ENCODE data around the gene MKRN2OS. TPM values are rescaled to one million over a fixed set of nuclear protein-coding genes. Genes with fewer than 3 reads are reported as not detected.

Gene MKRN2OS
- total RNA-seq, 1 experiment from 2014 or later, result not detected

GRCh38 chr3:12571986-12572385 lies 26.7 kb upstream of the MKRN2OS start:
- no peak overlapping the region for H3K4me3 ChIP-seq (replicated peaks in 1 of 2; ENCODE audit: low read depth in 1 of 2, low read length in 2 of 2)
- no peak for ATAC-seq
- RAD21 ChIA-PET (ENCODE audit: low non-redundant PET in 1 of 2, low total read pairs in 2 of 2, uncharacterized antibody in 2 of 2, unreplicated experiment in 2 of 2), result no interaction called here
- no peak overlapping the region for H3K27ac ChIP-seq (ENCODE audit: low read depth, low read length)
- H3K79me2 ChIP-seq (ENCODE audit: insufficient read depth, low read length), result peaks cover 19% of the 10 kb centered on the region
- no peaks in the 10 kb centered on the region for H3K9me2 ChIP-seq (ENCODE audit: insufficient read depth)
- no peak for DNase-seq (ENCODE audit: low read depth, low spot score)
- POLR2A ChIA-PET, result no interaction called here
- H3K27me3 ChIP-seq (ENCODE audit: insufficient read depth, low read length), result no peaks in the 10 kb centered on the region
- H2AFZ ChIP-seq (ENCODE audit: low read depth, low read length, poor library complexity, severe bottlenecking), result no peak overlapping the region
- no peak overlapping the region for H3K9ac ChIP-seq (ENCODE audit: low read length)
- BruUV-seq (replicated peaks), result no TSS peak
- no peak overlapping the region for H3K4me2 ChIP-seq (ENCODE audit: low read length)
- no peaks in the 10 kb centered on the region for H3K4me1 ChIP-seq (ENCODE audit: control insufficient read depth in 1 of 2, insufficient read depth in 2 of 2, low read length in 2 of 2)
- intact Hi-C loops (cut with micrococcal nuclease), result no loop called here
- no peaks in the 10 kb centered on the region for H3K9me3 ChIP-seq (ENCODE audit: control insufficient read depth in 1 of 2, insufficient read depth in 1 of 2, low read depth in 1 of 2, low read length in 2 of 2)
- no peaks in the 10 kb centered on the region for H4K20me1 ChIP-seq (ENCODE audit: insufficient read depth)
- peaks cover 28 to 30% of the 10 kb centered on the region in 2 experiments; a peak in 3 of 4 replicates for H3K36me3 ChIP-seq (ENCODE audit: control insufficient read depth in 1 of 2, insufficient read depth in 2 of 2, low read length in 2 of 2)
- CTCF ChIA-PET, result no interaction called here
- no peak for TF ChIP-seq ZBTB33 (IDR thresholded peaks at IDR 0.05; ENCODE audit: extremely low read depth, insufficient replicate concordance, low read length)
- no peak for TF ChIP-seq YY1 (IDR thresholded peaks at IDR 0.05; ENCODE audit: extremely low read depth, insufficient replicate concordance, low read depth, low read length)
- TF ChIP-seq CBX3 (IDR thresholded peaks at IDR 0.05; ENCODE audit: low read depth), result no peak
- TF ChIP-seq TCF7L2 (IDR thresholded peaks at IDR 0.05; ENCODE audit: borderline replicate concordance, extremely low read depth, insufficient read depth, insufficient read length), result no peak
- no peak for TF ChIP-seq ZNF274 (IDR thresholded peaks at IDR 0.05; ENCODE audit: low read depth, low read length)
- no peak for TF ChIP-seq SRF (IDR thresholded peaks at IDR 0.05; ENCODE audit: low read depth)
- no peak for TF ChIP-seq EZH2 (IDR thresholded peaks at IDR 0.05)
- TF ChIP-seq SIN3A (IDR thresholded peaks at IDR 0.05; ENCODE audit: low read depth), result no peak
- TF ChIP-seq RAD21 (IDR thresholded peaks at IDR 0.05; ENCODE audit: low read depth), result no peak
- no peak for TF ChIP-seq REST (IDR thresholded peaks at IDR 0.05; ENCODE audit: low read depth)
- TF ChIP-seq MAX (IDR thresholded peaks at IDR 0.05), result no peak
- no peak for TF ChIP-seq JUND (IDR thresholded peaks at IDR 0.05)
- no peak for TF ChIP-seq EZH2phosphoT487 (IDR thresholded peaks at IDR 0.05; ENCODE audit: borderline replicate concordance)
- no peak for TF ChIP-seq FOSL1 (IDR thresholded peaks at IDR 0.05; ENCODE audit: low read depth)
- TF ChIP-seq POLR2AphosphoS5 (IDR thresholded peaks at IDR 0.05; ENCODE audit: low read depth, low read length), result no peak
- TF ChIP-seq CTCF (IDR thresholded peaks at IDR 0.05 in 2 of 3, conservative IDR thresholded peaks at IDR 0.05 in 1 of 3; ENCODE audit: borderline replicate concordance in 1 of 3, insufficient read depth in 1 of 3, low read depth in 2 of 3, low read length in 2 of 3), result no peak
- no peak for TF ChIP-seq SP1 (IDR thresholded peaks at IDR 0.05; ENCODE audit: low read depth)
- no peak for TF ChIP-seq ZFX (IDR thresholded peaks at IDR 0.05)
- no peak for TF ChIP-seq POLR2A (IDR thresholded peaks at IDR 0.05; ENCODE audit: borderline replicate concordance, extremely low read depth, insufficient read depth, insufficient read length)
